Peyer's patch (tissue), 4 donors: ENCODE measurements around the gene CBLB. TPM values are rescaled to one million over a fixed set of nuclear protein-coding genes. Genes with fewer than 3 reads are reported as not detected.

ENCODE experiments used
- DNase-seq, 3 donors: peaks; one replicate each; pipeline ENCODE4 v3.0.0-alpha.2; 2017 to 2019
- H3K27ac ChIP-seq, 4 donors: fragments of 200-600 bp; sonication (generic); one replicate each; pipeline ENCODE4 v1.5.1; 2016 to 2019
- H3K27me3 ChIP-seq, 2 donors: fragments of 200-600 bp; sonication (generic); one replicate each; pipeline ENCODE4 v1.5.1; 2019
- H3K36me3 ChIP-seq, 3 donors: fragments of 200-600 bp; sonication (generic); one replicate each; pipeline ENCODE4 v1.5.1; 2016 to 2019
- H3K4me1 ChIP-seq, 4 donors: fragments of 200-600 bp; sonication (generic); one replicate each; pipeline ENCODE4 v1.5.1; 2016 to 2019
- H3K4me3 ChIP-seq, 4 donors: fragments of 200-600 bp; sonication (generic); 1 replicate in 3 of 4; 2 replicates in 1 of 4; pipeline ENCODE4 v1.5.1; 2016 to 2019; ENCODE audit warnings: mild to moderate bottlenecking in 1 of 4
- H3K9me3 ChIP-seq, 4 donors: fragments of 200-600 bp; sonication (generic); one replicate each; pipeline ENCODE4 v1.5.1; 2016 to 2019; ENCODE audit warnings: mild to moderate bottlenecking in 1 of 4
- CTCF ChIP-seq, 6 experiments: fragments of 450-650 bp in 4 of 6; fragments of 200-600 bp in 2 of 6; sonication (generic) in 1 of 6; IDR thresholded peaks; one replicate each; pipeline ENCODE4 v1.5.1; 2017 to 2019; ENCODE audit warnings: antibody characterized with exemption in 6 of 6, mild to moderate bottlenecking in 3 of 6, moderate library complexity in 1 of 6
- POLR2A ChIP-seq, 2 donors: fragments of 450-650 bp; IDR thresholded peaks; one replicate each; pipeline ENCODE4 v1.5.1; 2017; ENCODE audit warnings: antibody characterized with exemption in 2 of 2, mild to moderate bottlenecking in 2 of 2, moderate library complexity in 2 of 2
- total RNA-seq, 4 donors: library from RNA; depleted of rRNA; stranded (reverse); fragments of >200 nt; gene quantifications; one replicate each; pipeline ENCODE4 v1.1.0, GENCODE V29; 2016

Gene CBLB
- total RNA-seq, 4 donors from 2014 or later: 58.6 to 112 (median 84.5) TPM

- Histone ChIP-seq H3K9me3 (no peaks in the 10 kb centered on the region), H3K4me3 (no peak overlapping the region), H3K4me1 (no peaks in the 10 kb centered on the region), H3K27ac (no peak overlapping the region), H3K36me3 (no peaks in the 10 kb centered on the region), H3K27me3 (no peaks in the 10 kb centered on the region)
- no peak for DNase-seq
- TF ChIP-seq CTCF (IDR thresholded peaks at IDR 0.05) (no peak), POLR2A (IDR thresholded peaks at IDR 0.05) (no peak)
These were observed 16.4 kb upstream of the CBLB start for GRCh38 chr3:105885256-105885655.

- Histone ChIP-seq H3K9me3 (no peaks in the 10 kb centered on the region), H3K27me3 (no peaks in the 10 kb centered on the region), H3K4me1 (no peaks in the 10 kb centered on the region), H3K27ac (no peak overlapping the region), H3K4me3 (no peak overlapping the region), H3K36me3 (no peaks in the 10 kb centered on the region)
- DNase-seq: no peak
- TF ChIP-seq POLR2A (IDR thresholded peaks at IDR 0.05): no peak
- no peak for TF ChIP-seq CTCF (IDR thresholded peaks at IDR 0.05)
These were observed 15.1 kb upstream of the CBLB start for GRCh38 chr3:105883798-105884377.

DNA sequence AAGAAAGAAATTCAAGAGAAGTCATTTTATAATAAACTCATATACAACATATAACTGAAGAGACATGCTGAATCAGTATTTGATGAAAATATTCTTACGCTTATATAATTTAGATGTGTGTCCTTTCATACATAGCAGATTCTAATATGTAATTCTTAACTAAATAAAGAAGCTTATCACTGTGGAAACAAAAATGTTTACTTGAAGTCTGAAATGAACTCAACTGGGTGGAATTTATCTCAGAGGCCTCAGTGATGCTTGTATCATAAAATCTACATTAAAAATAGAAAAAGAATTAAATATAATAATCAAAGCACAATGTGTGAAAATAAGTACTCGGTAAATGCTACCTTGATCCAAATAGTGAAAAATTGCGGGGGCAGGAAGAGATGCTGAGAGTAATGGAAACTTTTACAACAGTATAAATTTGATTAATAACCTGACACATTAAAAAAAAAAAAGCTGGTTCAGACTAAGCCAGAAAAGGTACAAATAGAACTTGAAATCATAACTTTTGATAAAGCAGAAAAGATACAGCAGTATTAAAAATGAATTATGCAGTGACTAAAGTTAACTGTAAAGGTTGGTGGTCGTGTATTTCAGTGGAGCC lies 12.0 kb upstream of the CBLB start:
- no peak overlapping the region for H3K27ac ChIP-seq
- DNase-seq: no peak
- H3K9me3 ChIP-seq: no peaks in the 10 kb centered on the region
- TF ChIP-seq POLR2A (IDR thresholded peaks at IDR 0.05) (no peak), CTCF (IDR thresholded peaks at IDR 0.05) (no peak)
- H3K4me1 ChIP-seq: peaks cover 0 to 3% (median 0%) of the 10 kb centered on the region in 4 donors
- no peaks in the 10 kb centered on the region for H3K36me3 ChIP-seq
- no peaks in the 10 kb centered on the region for H3K27me3 ChIP-seq
- H3K4me3 ChIP-seq: no peak overlapping the region

DNA sequence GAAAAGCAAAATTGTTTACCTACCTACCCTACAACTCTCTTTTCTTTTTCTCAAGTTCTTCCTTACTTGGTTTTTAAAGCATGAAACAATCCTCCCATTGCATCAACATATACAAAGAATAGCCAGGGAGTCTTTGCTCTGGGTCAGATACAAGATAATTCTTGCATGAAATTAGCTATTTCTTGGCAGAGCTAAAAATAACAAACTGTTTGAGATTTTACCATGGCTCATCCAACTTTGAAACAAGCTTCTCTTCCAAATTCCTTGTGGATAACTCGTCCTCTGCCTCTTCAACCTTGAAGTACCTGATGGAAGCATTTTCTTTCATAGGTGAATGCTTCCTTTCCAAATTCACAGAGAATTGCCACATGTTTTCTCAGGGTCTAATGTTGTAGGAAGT lies 9.2 kb upstream of the CBLB start:
- Histone ChIP-seq H3K4me1 (peaks cover 0 to 3% (median 0%) of the 10 kb centered on the region in 4 donors), H3K27ac (no peak overlapping the region), H3K9me3 (no peaks in the 10 kb centered on the region), H3K27me3 (no peaks in the 10 kb centered on the region), H3K4me3 (no peak overlapping the region), H3K36me3 (no peaks in the 10 kb centered on the region)
- DNase-seq: no peak
- TF ChIP-seq POLR2A (IDR thresholded peaks at IDR 0.05): no peak
- TF ChIP-seq CTCF (IDR thresholded peaks at IDR 0.05): no peak

DNA sequence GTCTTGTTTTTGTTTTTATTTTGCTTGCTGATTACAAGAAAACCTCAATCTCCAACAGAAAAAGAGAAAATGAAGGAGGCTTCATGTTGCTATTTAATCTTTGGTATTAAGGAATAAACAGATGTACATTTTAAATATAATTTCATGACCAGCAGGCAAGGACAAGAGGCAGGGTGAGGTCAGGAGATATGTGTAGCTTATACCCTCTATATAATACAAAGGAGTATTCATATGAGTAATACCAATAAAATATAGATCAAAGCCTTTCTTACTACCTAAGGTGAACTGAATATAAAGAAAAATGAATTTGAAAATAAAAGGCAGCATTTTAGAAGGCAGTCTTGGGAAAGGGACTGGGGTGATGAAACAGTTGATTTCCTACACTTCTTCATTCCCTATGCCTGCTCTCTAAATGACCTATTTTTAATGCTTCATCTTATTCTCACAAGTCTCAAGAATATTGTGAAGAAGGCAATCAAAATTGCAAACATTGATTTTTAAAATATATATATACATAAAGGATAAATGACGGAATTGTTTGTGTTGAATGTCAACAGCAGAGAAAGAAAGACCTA lies 8.6 kb upstream of the CBLB start:
- H3K4me3 ChIP-seq: no peak overlapping the region
- no peaks in the 10 kb centered on the region for H3K36me3 ChIP-seq
- no peaks in the 10 kb centered on the region for H3K27me3 ChIP-seq
- no peak for TF ChIP-seq POLR2A (IDR thresholded peaks at IDR 0.05)
- no peak for DNase-seq
- no peaks in the 10 kb centered on the region for H3K9me3 ChIP-seq
- peak overlapping the region in 1 of 4 donors; percentile 7 for H3K27ac ChIP-seq
- peaks cover 0 to 3% (median 0%) of the 10 kb centered on the region in 4 donors for H3K4me1 ChIP-seq

- Histone ChIP-seq H3K4me3 (no peak overlapping the region), H3K27ac (peak overlapping the region in 2 of 4 donors; percentile 7 to 18), H3K36me3 (no peaks in the 10 kb centered on the region), H3K27me3 (no peaks in the 10 kb centered on the region), H3K9me3 (no peaks in the 10 kb centered on the region), H3K4me1 (peaks cover 0 to 3% (median 0%) of the 10 kb centered on the region in 4 donors)
- no peak for TF ChIP-seq POLR2A (IDR thresholded peaks at IDR 0.05)
- DNase-seq: no peak
These were observed 8.0 kb upstream of the CBLB start for GRCh38 chr3:105876780-105877327.
